GM18519 (cell line): Measurements from ENCODE around the gene LAMA4.
A peak's percentile ranks its signal among the peaks of the same experiment; 100 is the strongest.
"Not testable (repeated sequence)": the region's sequence is repeated elsewhere in the genome, so short reads cannot be mapped to it uniquely, and the experiment has no call there.

ENCODE experiments used
- ATAC-seq: cut with Tn5 transposase; IDR thresholded peaks from one replicate; pipeline ENCODE4 v1.9.1; 2021; ENCODE audit warnings: mild to moderate bottlenecking, moderate library complexity; ENCODE audit not compliant: unreplicated experiment, low FRiP score

Gene LAMA4

GRCh38 chr6:112106026-112106425 lies 148.3 kb downstream of the LAMA4 start:
- ATAC-seq: not testable (repeated sequence)

GRCh38 chr6:112100561-112100960 lies 153.8 kb downstream of the LAMA4 start:
- ATAC-seq: no peak

- no peak for ATAC-seq
Observed at GRCh38 chr6:112096901-112097300, 157.5 kb downstream of the LAMA4 start.

- ATAC-seq: no peak
Observed at GRCh38 chr6:112087916-112088315, 166.5 kb downstream of the LAMA4 start.

GRCh38 chr6:112087136-112087911 lies 167.0 kb downstream of the LAMA4 start, which contains the start of the genes FAM229B and TUBE1:
Gene FAM229B, plus strand, starts transcription at chr6:112087591. Its CDS starts 11,693 bp downstream, at chr6:112099284.
Gene TUBE1, minus strand, starts transcription at chr6:112087482. Its CDS starts 48 bp downstream, at chr6:112087434.
- peak; percentile 98 for ATAC-seq

GRCh38 chr6:112086744-112087135 lies 167.6 kb downstream of the LAMA4 start:
- ATAC-seq: peak; percentile 4

- ATAC-seq: no peak
Observed at GRCh38 chr6:112085286-112086065, 168.9 kb downstream of the LAMA4 start.

- ATAC-seq: no peak
Observed at GRCh38 chr6:112081569-112081968, 172.8 kb downstream of the LAMA4 start.

- ATAC-seq: no peak
Observed at GRCh38 chr6:112066606-112067005, 187.8 kb downstream of the LAMA4 start.

GRCh38 chr6:112065426-112065986 lies 188.9 kb downstream of the LAMA4 start:
- ATAC-seq: no peak

GRCh38 chr6:112062966-112063365 lies 191.4 kb downstream of the LAMA4 start:
- no peak for ATAC-seq

GRCh38 chr6:112061605-112062004 lies 192.8 kb downstream of the LAMA4 start:
- ATAC-seq: no peak
